ENCODE data around the gene CEBPE.
A peak's percentile ranks its signal among the peaks of the same experiment; 100 is the strongest.

The CEBPE gene

DNA sequence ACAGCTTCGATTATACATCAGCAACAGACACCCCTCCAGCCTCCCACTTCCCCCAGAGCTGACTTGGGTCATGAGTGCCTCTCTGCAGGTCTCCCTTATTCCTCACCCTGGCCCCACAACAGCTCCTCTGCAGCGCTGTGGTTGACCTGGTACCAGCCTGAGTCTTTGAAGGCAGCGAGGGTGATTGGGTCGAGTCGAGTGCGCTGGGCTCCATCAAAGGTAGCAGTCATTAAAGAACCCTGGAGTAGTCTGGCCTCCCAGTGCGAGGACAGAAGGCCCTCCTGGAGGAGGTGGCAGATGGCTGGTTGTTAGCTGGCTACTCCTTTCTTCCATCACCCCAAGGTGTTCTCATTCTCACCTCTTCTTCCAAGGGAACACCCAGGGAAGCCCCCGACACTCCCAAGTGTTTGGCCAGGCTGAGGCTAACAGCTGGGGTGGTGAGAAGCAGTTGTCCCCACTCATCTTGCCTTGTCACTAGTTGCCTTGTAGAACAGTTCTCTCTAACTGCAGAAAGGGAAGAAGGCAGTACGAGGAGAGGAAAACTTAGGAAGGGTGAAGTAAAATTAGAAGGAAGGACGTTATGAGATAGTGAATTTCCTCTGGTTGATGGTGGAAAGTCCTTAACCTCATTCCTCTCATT lies 16.9 kb downstream of the CEBPE start:
- no peak for DNase-seq

DNA sequence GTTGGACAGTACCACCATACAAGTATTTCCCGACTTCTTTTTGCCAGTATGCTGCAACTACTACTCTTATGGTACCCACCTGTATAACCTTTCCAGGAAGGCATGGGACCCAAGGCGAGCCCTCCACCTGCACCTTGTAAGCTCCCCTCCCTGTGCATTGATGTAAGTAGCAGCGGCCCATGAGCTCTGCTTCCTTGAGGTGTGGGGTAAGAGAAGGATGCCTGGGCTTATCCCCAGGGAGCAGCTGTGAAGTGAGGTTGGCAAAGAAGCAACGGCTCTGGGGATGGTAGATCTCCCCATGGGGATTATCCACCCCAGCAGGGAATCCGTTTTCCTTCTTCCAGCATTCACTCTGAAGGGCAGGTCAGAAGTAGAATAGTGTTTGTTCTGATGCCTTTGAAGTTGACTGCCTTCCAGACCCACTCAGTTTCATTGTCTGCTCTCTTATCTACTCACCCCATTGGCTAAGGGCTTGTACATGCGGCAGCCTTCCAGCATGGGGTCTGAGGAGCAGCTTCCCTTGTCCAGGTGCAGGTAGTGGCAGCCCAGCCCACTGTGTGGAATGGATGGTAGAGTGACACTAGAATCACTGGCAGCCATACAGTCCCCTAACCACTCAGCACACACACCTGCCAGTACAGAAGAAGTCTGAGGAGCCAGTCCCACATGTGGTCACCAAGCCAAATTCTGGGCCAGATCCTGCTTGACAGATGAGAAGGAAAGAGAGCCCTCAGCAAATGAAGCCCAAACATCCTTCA lies 17.7 kb downstream of the CEBPE start:
- DNase-seq, result no peak

DNA sequence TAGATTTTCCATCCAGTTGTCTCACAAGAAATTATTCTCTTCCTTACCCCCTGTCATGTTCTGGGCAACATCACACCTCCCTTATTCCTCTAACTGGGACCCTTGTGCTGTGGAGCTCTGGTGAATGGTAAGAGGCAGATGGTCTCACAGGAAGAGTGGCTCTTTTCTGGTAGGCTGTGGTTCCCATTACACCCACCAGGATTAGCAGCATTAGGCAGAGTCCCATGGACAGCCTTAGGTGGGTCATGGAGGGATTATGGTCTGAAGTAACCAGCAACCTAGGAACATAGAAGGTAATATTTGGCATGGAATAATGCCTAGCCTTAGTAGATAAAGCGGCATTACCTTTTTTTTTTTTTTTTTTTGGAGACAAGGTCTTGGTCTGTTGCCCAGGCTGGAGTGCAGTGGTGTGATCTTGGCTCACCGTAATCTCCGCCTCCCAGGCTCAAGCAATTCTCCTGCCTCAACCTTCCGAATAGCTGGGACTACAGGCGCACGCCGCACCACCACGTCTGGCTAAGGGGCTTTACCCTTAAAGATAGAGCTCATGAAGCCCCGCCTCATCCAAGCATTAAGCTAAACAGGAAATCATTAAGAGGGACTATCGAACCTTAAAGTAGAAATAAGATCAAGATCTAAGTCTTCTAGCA lies 19.7 kb downstream of the CEBPE start:
- no peak for DNase-seq

DNA sequence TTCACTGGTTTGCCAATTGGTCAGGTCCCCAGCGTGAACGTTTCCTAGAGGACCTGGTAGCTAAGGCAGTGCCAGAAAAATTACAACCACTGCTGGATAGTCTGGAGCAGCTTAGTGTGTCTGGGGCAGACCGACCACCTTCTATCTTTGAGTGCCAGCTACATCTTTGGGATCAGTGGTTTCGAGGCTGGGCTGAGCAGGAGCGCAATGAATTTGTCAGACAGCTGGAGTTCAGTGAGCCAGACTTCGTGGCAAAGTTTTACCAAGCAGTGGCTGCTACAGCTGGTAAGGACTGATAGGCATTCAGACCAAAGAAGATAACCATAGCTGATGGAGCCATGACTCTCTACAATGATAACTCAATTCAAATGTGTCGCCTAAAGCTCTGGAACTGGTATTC lies 21.3 kb downstream of the CEBPE start:
- DNase-seq, result no peak

DNA sequence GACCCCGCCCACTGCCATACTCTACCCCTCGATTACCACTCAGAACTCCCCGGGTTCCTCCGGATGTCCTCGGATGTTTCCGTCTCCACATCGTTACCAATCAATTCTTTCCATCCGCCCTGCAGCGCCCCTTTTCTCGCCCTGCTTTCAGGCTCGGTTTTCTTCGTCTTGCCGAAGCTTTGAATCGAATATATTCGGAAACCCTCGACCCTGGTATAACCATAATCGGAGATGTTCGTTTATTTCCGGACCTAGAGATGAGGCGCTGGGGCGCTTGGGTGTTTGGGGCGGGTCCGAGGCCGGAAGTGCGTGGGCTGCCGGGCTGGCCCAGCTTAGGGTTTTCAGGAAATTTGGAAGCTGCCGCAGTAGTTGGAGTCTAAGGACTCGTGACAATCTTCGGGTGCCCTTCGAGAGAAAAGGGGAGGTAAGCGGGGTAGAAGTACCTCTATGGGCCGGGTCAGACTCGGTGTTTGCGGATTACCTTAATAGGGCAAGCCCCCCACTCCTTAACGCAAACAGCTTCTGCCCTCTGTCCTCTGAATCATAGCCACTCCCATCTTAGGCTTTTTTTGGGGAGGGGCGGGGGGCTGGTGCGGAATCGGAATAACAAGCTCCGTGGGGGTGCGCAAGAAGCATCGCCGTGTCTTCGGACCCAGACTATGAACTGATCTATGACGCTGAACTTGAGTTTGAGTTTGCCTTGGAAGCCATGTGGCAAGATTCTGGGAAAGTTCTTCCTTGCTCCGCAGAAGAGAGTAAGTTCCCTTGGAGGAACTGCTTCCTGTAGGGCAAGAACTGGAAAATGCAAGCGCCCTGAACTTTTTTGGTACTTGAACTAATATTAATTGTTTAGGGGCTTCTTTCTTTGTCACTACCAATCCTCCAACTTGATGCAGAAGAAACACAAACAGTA lies 23.6 kb downstream of the CEBPE start, which contains the start of gene C14orf119:
Gene C14orf119, plus strand, starts transcription at position 310 of the 913 bp plus-strand sequence. CDS start 2,154 bp downstream, outside the sequence.
- no peak for DNase-seq

DNA sequence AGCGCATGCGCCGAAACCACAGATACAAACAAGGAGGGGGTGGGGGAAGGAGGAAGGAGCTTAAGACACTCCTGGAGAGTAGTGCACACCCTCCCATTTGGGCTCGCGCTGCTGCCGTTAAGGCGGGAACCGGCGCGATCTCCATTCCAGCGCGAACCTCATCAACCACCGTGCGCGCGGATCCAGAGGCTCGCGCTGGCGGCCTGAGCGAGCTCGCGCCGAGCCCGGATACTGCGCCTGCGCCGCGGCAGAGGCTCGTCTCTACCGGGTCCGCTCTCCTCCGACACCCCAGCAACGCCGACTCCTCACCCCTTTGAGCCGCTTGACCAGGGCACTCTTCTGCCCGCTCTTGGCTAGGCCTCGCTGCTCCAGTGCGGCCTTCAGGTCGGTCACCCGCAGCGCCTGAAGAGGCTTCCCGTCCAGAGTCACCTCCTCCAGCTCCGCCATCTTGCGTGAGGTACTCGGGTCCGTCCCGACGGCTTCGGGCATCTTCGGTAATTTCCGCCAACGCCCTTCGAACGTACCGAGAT lies 24.3 kb downstream of the CEBPE start, which contains the start of gene ACIN1:
Gene ACIN1, minus strand, starts transcription at position 471 of the 530 bp plus-strand sequence. Its CDS starts 24 bp downstream, at position 447.
- DNase-seq, result peak; percentile 99

DNA sequence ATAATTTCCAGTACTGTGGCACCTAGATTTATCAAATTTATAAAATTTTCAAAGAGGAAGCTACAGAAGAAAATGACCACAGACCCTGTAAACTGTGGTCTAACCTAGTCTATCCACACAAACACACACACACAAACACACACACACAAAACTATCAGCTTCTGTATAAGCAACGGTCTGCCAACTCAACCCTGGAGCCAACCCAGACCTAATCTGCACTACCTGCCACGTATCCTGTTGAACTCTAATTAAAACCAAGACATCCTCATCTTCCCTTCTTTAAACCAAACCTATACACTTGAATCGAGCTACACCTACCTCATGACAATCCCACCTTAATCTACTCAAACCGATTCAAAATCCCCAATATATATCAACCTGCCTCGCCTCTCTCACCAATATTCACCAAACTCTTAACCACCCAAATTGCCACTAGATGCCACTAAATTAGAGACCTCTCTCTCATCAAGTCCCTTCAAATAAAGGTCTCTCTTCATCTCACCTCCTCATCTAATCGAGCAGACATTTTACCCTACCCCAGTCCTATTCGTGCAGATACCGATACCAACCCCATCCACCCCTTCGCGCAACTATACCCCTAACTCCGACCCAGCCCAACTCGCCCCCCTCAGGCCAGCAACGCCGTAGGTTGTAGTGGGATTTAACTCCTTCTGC lies 24.9 kb downstream of the CEBPE start:
- no peak for DNase-seq

DNA sequence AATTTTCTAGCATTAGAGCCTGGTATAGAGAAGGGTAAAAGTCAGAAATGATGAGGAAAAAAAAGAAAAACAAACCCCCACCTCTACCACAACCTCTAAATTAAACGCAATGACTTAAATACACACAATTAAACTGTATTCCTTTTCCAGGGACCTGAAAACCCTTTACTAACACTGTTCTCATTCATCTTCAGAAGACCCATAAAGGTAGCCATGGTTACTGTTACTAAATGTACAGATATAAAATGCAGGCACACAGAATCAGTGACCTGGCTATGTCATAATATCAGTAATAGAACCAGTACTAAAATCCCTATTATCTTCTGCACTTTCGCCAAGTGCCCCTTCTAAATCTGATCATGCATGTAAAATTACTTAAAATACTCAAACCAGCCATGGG lies 25.5 kb downstream of the CEBPE start:
- DNase-seq, result no peak

DNA sequence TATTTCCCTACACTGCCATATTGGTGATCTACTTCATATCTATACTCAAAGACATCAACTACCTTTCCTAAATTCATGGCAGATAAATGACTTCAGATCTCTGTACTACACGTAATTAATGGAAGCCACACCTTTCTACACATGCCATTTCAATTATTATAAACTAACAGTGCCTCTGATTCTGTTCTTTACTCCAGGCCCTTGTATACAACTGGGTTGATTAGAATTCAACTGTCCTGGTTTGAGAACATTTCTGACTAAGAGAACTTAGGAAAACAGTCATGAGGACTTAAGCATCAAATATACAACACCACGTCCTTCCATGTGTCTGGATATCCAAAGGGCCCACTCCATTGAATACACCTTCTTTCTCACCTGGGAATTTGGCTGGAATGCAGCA lies 26.0 kb downstream of the CEBPE start:
- no peak for DNase-seq

DNA sequence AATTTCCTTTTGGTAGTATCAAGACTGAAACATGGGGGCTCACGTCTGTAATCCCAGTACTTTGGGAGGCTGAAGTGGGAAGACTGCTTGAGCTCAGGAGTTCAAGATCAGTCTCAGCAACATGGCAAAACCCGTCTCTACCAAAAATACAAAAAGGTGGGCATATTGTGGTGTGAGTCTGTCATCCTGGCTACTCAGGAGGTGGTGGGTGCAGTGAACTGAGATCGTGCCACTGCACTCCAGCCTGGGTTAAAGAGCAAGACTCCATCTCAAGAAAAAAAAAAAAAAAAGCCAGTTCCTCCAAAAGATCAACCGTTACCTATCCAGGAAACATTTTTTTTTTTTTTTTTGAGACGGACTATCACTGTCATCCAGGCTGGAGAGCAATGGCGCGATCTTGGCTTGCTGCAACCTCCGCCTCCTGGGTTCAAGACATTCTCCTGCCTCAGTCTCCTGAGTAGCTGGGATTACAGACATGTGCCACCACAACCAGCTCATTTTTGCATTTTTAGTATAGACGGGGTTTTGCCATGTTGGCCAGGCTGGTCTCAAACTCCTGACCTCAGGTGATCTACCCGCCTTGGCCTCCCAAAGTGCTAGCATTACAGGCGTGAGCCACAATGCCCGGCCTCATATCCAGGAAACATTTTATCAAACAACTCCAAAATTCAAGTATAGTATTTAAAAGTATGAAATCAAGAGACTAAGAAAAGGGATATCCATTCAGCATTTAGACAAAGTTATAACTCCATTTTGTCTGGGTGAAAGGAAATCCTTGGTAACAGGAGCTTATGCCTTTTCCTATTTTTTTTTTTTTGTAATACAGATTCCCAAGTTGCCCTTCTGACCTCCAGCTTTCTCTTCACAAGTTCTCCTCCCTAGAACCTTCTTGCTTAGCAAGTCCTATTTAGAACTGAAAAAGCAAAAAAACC lies 27.5 kb downstream of the CEBPE start:
- no peak for DNase-seq

DNA sequence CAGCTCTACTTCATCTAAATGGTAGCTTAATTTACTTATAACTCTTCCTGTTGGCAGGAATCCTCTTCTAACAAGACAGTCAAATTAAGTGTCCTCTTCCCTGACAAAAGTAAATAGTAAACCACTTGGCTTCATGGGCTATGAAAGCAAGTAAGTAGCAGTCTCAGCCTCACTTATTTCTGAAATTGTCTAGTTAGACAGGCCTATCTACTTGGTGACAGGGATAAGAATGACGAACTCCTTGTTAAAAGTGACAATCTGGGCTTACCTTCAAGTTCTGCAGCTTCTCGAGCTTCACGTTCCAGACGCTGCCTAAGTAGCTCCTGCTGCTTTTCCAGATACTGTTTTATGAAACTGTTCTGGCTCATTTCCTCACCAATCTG lies 28.8 kb downstream of the CEBPE start:
- DNase-seq, result no peak

DNA sequence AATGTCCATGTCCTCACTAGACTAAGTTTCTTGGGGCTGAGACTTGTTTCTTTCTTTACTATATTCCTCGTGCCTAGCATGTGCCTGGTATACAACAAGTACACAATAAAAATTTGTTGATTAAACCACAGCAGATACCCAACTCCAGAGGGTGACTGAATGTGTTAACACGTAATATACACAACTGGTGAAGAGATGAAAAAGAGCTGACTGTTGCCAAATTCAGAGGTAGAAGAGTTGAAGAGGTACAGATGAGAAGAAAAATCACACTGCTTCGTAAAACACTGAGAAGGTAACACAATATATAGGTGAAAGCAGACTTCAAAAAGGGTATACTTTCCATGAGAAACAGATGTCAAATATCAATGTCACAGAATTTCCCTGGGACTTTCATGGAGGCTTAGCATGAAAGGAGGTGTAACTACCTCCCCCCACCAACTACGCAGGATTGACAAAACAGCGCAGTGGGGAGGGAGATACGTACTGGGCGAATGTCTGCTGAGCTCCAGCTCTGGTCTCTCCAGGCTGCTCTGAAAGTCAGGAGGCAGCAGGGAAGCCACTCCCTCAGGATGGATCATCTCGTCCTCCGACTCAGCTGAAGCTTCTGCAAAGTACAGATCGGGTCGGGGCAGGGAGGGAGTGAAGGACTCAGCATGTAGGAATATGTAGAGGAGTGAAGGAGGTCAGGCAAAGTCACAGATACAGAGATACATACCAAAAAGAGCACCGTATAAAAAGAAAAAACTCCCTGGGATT lies 29.4 kb downstream of the CEBPE start:
- DNase-seq, result no peak

DNA sequence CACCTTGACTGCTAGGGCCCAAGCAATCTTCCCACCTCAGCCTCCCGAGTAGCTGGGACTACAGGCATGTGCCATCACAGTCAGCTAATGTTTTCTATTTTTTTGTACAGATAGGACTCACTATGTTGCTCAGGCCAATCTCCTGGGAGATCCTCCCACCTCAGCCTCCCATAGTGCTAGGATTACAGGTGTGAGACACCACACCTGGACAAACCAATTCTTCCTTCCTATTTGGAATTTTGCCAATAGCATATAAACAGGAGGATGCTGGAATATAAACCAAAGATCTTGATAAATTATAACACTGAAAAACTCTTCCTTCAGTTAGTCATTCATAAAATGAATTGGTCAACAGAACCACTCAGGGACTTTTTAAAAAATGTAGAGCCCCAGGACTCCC lies 32.5 kb downstream of the CEBPE start:
- DNase-seq, result no peak

DNA sequence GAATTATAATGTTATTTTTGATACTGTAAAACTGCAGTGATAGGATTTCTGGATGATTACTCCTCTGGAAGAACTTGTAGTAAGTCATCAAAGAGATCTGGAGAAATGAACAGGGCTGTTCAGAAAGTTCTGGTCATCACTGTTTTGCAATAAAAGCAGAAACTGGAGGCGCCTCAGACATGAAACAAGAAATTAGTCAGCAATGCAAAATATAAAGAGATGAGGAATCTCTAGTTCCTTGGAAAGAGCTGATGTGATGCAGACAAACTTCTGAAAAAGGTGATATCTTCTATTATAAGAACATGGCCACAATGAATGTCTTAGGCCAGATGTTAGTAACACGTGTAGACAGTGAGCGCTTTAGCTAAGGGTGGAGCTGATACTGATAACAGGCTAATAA lies 33.6 kb downstream of the CEBPE start:
- DNase-seq, result no peak

DNA sequence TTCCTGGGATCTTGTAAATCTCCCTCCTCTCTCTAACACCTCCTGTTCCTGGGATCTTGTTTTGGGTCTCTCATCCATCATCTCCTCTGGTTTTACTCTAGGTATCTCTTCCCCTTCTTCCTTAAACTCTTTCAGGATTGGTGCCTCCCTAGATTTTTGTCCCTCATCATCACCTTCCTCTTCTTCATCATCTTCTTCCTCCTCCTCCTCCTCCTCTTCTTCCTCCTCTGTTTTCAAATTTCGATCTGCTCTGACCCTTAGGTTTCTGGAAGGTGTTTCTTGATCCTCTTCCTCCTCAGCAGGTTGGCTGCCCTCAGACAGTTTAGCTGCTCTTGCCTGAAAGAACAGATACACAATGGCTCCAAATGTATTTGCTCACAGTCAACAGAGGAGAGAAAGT lies 38.6 kb downstream of the CEBPE start:
- DNase-seq, result no peak

DNA sequence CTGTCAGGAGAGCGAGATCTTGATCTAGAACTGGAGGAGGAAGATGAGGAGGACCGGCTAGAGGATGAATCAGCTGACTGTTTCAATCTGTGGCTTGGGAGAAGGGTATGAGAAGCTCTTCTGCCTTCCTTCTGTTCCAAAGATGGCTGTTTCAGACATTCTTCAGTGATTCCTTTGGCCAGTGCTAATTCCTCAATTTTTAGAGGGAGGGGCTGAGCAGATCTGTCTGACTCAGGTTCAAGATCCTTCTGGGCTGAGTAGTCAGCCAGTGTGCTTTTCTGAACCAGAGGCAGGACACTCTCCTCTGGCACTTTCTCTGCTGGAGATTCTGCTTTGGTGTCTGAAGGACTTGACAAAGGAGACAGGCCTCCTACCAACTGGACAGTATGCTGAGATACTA lies 39.3 kb downstream of the CEBPE start:
- DNase-seq, result no peak

DNA sequence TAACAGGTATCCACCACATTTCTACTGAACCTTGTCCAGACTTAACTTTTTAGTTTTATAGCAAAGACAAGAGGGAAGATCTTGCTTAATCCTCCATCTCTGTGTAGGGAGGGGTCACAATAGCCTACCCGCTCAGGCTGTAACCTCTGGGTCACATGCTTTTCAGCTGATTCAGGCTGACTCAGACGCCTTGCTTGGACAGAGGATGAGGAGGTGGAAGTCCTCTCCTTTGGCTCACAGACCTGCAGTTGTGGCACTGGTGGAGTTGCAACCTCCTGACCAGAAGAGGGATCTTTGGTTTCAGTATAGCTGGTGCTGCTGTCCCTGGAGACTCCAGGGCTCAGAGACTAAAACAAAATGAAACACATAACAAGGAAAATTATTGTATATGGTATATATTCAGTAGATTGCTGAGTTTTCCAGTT lies 40.4 kb downstream of the CEBPE start:
- no peak for DNase-seq

DNA sequence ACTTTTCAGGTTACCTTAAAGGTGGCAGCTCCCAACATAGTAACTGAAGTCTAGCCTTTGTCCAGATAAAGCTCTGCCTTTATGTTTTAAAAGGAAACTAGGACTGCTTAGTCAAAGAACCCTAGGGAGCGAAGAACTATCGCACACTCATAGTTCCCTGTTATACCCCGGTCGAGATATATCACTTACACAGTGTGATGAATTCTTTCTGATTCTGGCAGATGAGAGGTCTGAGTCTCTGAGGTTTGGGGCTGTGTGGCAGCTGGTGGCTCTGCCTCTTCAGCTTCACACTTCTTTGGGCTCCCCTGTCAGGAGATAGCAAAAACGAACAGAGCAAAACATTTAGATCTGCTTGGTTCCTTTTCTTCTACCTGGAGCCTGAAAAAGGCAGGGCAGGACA lies 41.1 kb downstream of the CEBPE start:
- no peak for DNase-seq

DNA sequence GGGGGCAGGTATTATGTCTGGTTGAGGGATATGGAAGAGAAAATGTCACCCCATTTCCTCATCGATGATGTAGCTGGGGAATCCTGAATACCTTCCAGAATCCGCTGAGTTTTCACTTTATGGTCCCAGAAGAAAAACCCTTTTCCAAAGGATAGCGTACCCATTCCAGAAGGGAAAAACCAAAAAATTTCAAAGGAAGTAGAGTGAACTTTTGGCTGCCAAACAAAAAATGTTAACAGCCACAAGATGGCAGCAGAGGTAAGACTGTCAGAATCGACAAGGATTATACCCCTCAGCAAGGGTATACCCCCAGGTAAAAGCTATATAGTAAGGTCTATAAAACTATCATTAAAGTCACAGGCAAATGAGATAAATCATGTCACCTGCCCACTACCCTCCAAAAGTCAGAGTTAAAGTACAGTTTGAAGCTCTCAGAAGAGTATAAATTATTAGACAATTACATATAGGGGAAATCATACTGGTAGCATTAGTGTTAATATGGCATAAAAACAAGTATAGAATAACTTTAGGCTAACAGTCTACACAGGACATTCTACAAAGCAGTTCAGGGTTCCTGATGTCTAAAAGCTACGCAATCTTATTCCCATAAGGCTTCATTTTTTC lies 42.2 kb downstream of the CEBPE start:
- DNase-seq, result no peak

DNA sequence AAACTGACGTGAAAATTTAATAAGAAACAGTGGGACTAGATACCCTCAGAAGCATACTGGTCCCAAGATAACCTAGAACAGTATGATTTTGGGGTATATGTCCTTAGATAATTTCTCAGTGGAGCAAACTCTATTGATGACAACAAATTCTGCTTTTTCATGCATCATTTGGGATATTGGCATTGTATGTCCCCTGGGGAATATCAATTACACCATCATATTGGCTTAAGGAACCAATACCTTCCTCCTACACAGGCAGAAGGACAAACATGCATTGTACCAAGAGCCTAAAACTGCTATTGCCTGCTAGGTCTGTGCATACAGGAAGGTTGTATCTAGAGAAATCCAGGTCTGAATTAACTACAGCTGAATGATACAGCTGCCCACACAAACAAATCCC lies 44.1 kb downstream of the CEBPE start:
- no peak for DNase-seq
